ENCODE measurements around the gene ANKRD28. TPM values are rescaled to one million over a fixed set of nuclear protein-coding genes. Genes with fewer than 3 reads are reported as not detected.

ANKRD28 gene
- total RNA-seq, 1 donor from 2014 or later, result 62.4 TPM

DNA sequence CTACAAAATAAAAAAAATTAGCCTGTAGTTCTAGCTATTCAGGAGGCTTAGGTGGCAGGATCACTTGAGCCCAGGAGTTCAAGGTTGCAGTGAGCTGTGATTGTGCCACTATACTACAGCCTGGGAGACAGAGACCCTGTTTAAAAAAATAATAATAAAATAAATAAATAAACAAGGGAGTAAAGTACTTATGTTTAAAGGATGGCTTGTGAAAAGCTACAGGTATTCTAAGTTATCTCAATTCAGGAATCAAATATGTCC lies 74.2 kb downstream of the ANKRD28 start:
- no peak for DNase-seq (ENCODE audit: low spot score)

DNA sequence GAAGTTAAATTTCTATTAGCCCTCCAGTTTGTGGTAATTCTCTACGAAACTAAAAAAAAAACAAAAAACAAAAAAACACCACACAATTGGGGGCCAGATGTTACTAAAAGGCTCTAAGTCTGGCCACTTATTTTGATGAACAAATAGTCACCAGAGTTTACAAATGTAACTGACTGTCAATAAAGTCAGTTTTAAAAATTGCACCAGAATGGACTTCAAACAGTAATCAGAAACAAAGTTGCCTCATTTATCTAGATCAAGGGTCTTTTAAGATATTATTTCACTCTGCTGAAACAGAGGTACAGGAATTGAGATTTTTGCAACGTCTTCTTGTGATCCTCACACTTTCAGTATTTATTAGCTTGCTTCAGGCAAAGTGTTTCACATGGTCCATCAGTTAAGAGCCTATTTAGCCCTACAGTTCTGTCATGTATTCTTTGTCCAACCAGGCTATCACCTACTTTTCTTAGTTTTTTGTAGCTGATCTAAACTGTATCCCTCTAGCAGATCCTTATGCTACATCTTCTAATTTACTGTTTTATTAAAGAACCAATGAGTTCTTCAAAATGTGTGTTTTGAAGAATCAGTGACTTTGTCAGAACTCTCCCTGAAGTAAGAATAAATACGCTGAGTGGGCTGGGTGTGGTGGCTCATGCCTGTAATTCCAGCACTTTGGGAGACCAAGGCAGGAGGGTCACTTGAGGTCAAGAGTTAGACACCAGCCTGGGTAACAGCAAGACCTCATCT lies 74.7 kb downstream of the ANKRD28 start:
- no peak for DNase-seq (ENCODE audit: low spot score)

DNA sequence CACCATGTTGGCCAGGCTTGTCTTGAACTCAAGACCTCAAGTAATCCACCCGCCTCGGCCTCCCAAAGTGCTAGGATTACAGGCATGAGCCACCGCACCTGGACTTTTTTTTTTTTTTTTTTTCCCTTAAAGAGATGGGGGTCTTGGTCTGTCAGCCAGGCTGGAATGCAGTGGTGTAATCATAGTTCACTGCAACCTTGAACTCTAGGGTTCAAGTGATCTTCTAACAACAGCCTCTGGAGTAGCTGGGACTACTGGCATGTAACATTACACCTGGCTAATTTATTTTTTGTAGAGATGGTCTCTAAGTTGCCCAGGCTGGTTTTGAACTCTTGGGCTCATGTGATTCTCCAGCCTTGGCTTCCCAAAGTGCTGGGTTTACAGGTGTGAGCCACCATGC lies 81.6 kb downstream of the ANKRD28 start:
- no peak for DNase-seq (ENCODE audit: low spot score)

DNA sequence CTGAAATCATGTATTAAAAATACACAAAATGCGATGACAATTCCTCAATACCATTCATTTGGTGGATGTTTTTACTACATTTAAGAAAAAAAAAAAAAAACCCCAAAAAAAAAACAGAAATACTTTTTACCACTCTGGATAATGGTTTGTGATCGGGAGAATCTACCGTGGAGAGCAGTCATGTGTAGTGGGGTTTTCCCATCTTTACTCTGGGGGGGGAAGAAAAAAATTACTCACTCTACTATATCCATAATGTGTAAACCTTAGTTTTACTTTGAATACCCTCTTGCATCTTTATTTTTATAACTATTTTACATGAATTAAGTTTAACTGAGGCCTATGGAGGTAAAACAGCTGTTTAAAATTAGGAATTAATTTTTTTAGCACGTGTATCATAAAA lies 83.3 kb downstream of the ANKRD28 start:
- DNase-seq (ENCODE audit: low spot score), result no peak

DNA sequence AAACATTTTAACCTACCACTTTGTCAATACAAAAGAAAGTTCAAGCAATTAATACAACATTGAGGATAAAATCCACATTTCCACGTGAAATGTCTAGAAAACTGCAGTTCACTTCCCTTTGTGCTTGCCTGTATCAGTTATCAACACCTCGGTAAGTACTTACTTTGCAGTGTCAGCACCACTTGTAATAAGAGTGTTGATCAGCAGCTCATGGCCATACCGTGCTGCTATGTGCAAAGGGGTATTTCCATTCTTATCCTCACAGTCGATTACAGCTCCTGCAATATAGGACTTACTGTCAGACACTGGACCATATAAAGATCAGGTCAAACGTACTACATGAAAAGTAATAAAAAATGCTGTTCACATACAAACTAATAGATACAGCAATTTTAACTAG lies 84.4 kb downstream of the ANKRD28 start:
- DNase-seq (ENCODE audit: low spot score), result no peak

DNA sequence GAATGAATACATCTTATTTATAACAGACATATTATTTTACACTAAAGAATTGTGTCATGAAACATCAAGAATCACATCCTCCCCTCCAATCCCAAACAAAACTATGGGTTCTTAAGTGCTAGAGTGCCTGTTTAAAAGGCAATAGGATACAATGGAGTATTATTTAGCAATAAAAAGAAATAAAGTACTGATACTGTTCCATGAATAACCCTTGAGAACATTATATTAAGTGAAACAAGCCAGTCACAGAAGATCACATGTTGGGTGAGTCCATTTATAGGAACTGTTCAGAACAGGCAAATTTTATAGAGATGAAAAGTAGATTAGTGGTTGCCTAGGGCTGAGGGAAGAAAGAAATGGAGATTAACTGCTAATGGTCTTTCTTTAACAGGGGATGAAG lies 86.5 kb downstream of the ANKRD28 start:
- DNase-seq (ENCODE audit: low spot score), result no peak

DNA sequence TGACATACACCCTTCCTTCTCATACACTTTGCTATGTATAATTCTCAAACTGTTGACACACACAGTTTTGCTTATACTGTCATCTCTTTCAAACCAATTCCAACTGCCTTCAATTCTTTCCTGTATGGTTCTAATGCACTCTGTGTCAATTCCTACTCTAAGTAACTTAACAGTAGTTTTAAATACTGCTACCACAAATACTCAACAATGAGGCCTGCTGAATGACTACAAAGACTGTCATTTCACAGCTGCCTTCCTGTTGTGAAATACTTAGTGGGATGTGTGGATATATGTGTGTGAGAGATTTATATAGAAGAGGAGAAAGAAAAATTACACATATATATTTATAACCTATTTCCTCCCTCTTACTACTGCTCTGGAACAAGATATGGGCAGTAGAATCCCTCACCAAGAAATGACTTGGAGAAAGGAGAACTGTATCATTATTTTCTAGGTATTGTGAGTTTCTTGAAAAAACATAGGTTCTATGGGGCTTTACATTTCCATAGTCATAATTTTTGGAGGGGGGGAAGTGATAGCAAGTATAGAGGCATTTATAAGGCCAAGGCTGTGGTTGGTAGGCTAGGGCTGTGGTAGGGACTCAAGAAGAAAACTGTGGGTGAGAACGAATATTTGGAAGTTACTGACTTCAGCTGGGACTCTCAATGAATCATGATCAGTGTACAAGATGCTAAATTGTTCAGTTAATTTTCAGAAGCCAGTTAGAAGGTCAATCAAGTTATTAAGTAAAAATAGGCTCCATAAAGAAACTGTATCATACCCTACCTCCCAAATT lies 88.7 kb downstream of the ANKRD28 start:
- no peak for DNase-seq (ENCODE audit: low spot score)

DNA sequence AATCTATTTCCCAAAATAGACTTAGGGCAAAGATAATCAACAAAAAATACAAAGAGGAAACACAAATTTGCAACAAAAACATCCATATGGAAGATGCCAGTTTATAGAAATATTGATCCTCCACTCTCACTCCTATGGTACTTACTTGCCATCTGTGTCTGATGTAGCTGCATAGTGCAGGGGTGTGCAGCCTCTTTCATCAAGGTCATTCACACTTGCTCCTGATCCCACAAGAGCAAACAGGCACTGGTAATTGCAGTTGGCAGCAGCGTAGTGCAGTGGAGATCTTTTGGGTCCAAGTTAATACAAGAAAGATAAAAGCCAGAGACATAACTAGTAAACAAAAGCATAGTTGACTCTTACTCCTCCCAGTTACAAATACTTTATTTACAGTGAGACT lies 90.0 kb downstream of the ANKRD28 start:
- no peak for DNase-seq (ENCODE audit: low spot score)

DNA sequence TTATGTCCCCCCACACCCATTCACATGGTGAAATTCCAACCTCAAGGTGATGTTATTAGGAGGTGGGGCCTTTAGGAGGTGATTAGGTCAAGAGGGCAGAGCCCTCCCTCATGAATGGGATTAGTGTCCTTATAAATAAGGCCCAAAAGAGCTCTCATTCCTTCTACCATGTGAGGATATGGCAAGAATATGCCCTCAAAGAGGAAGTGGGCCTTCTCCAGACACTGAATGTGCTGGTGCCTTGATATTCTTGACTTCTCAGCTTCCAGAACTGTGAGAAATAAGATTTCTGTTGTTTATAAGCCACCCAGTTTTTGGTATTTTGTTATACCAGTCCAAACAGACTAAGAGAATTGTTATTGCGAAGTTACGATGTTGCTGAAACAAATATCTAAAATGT lies 94.4 kb downstream of the ANKRD28 start:
- no peak for DNase-seq (ENCODE audit: low spot score)

DNA sequence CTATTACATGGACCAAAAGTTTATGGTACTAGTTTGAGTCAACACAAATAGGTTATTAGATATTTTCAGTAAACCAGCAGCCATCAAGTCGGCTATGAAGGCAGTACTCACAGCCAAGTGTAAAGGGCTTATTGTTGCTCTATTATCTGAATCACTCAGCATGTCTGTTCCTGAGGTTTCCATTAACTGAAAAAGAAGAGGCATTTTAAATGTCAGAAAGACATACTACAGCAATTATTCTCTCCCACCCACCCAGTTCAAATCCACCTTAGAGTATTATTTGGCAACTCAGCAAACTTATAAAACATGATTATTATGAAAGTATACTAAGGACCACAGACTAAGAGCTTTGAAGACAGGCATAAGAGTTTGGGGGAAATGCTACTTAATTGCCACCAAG lies 103.2 kb downstream of the ANKRD28 start:
- DNase-seq (ENCODE audit: low spot score), result no peak

DNA sequence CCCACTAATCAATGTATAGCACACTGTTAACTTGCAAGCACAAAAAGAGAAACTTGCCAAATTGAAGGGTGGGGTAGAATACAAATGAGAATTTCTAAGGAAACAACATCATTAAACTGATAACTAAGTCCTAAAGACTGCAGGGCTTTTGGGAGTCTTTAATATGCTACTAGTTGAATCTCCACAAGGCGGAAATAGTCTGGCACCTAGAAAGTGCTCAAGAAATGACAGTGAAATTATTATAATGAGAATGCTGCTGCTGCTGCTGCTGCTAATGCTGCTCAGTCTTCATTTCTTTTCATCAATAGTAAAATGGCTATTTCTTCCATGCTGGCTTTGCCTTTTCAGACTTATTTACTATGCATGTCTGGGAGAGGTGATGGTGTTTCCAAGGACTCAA lies 104.4 kb downstream of the ANKRD28 start:
- no peak for DNase-seq (ENCODE audit: low spot score)

DNA sequence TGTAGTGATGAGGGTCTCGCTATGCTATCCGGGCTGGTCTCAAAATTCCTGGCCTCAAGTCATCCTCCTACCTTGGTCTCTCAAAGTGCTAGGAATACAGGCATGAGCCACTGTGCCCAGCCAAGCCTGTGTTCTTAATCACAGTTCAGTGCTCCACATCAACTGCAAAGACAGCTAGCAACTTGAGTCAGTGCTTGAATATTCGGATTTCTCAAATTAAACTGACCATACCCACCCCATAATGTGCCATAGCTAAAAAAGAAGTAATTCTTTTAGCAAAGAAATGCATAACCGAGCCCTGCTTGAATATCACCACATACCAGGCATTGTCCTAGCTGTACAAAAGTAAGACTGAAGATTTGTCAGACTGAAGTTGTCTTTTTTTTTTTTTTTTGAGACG lies 107.0 kb downstream of the ANKRD28 start:
- no peak for DNase-seq (ENCODE audit: low spot score)

DNA sequence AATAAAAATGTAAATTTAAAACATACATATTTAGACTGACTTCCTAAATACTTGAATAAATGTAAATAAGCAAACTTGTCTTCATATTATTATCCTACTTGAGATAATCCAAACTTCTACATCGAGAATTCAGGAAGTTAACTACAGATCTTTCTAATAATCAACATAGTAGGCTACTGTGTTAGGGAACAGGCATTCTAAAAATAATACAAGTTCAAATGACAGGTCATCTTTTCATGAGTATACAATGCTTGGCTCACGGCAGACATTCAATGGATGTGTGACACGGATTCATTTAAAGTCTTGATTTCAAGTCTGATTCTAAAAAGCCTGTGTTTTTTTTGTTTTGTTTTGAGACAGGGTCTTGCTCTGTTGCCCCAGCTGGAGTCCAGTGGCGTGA lies 107.5 kb downstream of the ANKRD28 start:
- no peak for DNase-seq (ENCODE audit: low spot score)

DNA sequence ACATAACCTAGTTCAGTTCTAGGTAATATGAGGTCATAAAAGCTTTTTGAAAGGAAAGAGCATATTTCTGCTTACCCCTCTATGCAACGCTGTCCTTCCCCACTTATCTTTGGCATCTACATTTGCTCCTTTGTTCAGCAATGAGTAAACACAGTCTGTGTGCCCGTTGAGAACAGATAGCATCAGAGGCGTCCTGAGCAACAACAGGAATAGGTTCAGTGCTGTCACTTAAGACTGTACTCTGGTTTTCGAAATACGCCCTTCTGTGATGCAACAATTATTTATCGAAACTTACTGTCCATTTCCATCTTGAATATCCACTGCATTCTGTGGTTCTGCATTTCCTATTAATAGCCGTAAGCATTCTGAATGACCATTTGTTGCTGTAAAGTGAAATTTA lies 111.9 kb downstream of the ANKRD28 start:
- no peak for DNase-seq (ENCODE audit: low spot score)

DNA sequence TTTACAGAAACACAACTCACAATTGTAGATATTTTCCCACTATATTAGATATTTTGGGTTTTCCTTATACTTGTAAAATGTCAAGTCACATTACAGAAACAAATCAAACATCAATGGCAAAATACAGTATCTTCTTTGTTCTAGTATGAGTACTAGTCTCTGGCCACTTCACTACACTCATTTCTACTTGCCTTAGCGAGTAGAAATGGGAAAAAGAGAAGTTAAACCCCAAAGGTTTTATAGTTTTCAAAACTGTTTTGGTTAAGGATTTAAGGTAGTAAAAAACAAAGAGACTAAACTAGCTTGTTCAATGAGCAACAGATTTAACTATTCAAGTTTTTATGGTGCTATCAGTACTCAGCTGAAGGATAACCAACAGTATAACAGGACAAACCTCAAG lies 114.5 kb downstream of the ANKRD28 start:
- DNase-seq (ENCODE audit: low spot score), result no peak

DNA sequence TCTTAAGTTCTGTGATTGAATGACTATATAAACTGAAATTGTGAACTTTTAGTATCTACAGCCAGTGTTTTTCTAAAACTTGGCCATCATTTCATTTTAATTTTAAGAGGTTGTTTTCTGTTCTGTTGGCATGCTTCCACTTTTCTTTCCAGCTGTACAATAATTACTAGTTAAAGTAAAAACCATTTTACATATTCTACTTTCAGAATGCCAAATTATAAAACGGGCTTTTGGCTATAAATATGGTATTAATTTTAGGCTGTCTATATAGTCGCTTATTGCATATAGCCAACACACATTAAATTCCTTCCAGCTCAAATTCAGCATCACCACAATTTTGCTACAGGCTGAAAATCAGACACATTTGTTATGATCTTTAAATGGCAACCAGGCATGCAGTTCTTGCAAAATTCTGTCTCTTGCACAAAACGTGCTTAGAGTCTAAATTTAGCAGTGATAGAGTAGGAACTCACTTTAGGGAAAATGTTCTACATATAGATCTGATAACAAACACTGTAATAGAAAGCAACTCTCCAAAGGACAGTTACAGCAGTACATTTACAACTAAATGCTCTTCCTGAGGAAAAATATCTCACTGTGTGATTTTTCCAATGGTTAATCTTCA lies 115.1 kb downstream of the ANKRD28 start:
- no peak for DNase-seq (ENCODE audit: low spot score)

DNA sequence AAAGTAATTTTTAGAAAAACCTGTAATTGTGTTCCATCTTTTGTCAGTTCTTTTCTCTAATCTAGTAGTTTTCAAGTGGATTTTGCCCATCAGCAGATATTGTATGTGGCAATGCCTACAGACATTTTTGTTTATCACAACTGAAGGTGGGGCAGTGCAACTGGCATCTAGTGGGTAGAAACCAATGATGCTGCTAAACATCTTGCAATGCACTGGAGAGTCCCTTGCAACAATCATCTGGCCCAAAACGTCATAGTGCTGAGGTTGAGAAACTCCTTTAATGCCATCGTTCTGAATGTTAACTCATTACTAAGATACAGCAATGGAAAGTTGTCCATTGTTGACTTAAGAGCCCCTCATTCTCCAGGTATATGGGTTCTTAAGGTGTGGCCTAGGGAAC lies 116.1 kb downstream of the ANKRD28 start:
- no peak for DNase-seq (ENCODE audit: low spot score)

DNA sequence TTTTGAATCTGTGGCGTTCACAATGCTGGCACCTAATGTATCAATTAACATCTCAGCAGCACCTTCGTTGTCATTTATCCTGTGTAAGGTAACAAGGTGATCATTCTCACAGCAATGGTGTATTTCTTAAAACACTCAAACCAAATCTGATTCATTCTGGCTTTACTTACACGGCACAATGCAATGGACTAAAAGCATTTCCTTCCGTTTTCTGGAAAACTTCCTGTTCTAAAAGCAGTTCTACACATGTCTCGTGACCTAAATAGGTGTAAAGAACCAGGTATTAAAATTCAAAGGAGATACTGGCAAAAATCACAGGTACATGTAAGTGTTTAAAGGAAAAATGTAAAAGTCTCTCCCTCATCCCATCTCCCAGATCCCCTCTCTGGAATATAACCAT lies 118.5 kb downstream of the ANKRD28 start:
- DNase-seq (ENCODE audit: low spot score), result no peak

DNA sequence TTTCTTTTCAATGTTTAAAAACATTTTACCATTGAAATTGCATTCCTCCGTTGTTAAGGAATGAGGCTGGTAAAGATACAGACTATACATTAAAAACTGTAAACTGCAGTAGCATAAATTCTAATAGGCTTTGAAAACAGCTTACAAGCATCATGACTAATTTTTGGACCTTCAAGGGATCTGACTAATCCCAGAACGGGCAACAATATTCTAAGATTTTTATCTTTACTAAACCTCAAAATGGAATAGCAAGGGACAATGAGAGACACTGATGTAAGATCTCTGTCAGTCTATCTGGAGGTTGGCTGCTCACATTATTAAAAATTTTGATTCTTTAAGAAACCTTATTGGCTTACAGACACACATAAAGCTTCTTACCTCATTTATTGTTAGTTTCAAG lies 121.5 kb downstream of the ANKRD28 start:
- DNase-seq (ENCODE audit: low spot score), result no peak

DNA sequence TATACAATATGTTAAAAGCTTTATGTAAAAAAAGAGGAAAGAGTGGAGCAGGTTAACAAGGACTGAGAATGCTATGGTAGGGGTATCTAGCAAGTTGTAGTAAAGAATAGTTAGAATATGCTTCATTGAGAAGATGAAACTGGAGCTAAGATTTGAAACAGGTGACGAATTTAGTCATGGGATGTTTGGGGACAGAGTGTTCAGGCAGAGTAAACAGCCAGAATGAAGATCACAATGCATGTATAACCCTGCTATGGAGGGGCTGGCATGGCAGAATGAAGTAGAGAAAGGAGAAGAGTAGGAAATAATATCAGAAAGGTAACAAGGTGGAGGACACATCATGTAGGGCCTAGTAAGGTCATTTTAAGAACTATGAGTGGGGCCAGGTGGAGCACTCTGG lies 124.2 kb downstream of the ANKRD28 start:
- DNase-seq (ENCODE audit: low spot score), result no peak

DNA sequence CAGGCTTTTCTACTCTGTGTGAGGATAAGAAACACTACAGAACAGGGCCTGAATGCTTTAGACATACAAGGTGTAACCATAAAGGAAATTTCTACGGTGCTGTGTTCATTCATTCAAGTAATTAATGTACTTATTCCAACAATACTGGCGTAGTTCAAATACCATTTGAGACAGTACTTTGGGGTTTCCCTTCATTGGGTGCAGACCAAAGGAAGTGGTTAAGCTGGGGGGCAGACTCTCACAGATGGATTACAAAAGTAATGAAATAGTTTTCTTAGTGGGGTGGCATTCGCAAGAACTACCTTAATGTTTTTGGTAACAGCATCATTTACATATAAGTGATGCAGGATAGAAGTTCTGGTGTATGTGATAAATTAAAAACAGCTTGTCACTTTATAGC lies 130.3 kb downstream of the ANKRD28 start:
- DNase-seq (ENCODE audit: low spot score), result no peak

DNA sequence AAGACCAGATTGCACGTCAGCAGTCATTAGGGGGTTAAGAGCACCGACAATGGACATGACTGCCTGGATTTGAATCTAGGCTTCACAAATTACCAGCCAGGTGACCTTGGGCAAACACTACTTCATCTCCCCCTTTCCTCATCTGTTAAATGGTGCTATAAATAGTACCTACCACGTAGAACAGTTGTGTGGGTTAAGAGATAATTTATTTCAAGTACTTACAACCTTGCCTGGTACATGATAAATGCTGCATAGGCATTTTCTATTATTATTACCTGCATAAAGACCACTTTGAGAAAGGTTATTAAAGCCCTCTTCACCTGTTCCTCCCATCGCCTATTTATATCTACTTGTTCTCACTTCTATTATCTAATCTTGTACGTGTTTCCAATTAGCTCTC lies 131.5 kb downstream of the ANKRD28 start:
- DNase-seq (ENCODE audit: low spot score), result no peak

DNA sequence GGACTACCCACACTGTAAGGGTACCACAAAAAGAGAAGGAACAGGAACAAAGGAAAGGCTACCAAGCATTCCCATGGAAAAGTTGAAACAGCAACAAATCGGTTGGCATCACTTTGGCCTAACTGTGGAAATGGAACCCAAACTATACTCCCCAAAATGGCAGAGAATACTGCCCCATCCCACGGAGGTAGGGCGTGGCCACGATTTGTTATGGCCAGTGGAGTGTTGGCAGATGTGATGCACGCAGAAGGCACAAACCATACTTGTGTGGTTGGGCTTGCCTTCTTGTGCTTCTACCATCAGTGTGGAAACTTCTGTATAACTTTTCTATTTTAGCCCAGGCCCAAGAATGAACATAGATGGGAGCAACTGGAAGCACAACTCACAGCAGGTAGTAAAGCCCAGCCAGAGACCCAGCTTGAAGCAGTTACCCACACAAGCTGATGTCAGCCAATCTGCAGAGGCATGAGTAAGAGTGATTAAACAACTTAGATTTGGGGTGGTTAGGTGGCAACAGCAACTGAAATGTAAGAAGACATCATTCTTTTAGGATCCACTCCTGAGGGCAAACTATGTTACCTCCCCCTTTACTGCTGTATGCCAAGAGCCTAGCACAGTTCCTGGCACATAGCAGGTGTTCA lies 132.1 kb downstream of the ANKRD28 start:
- DNase-seq (ENCODE audit: low spot score), result no peak

All from ureter (tissue), 1 donor.